T-helper 17 cell (primary cell): Measurements from ENCODE around the gene PISD. TPM values are rescaled to one million over a fixed set of nuclear protein-coding genes. Genes with fewer than 3 reads are reported as not detected.
"Not testable (repeated sequence)": the region's sequence is repeated elsewhere in the genome, so short reads cannot be mapped to it uniquely, and the experiment has no call there.

Source experiments
- ATAC-seq: fragments of 150-1000 bp; cut with Tn5 transposase; 2 replicates; pipeline ENCODE4 v1.10.0; 2021; ENCODE audit warnings: mild to moderate bottlenecking, moderate library complexity
- DNase-seq, 3 donors: peaks; one replicate each; pipeline versions ENCODE4 v3.0.0 to v3.0.0-alpha.2; 2020 to 2021
- H3K9me3 ChIP-seq: one replicate; pipeline ENCODE4 v1.7.0; 2013; ENCODE audit warnings: low read length, mild to moderate bottlenecking; ENCODE audit not compliant: control insufficient read depth, poor library complexity, severe bottlenecking
- H3K27ac Mint-ChIP-seq: one replicate; pipeline ENCODE4 v1.8.0; 2022; ENCODE audit warnings: mild to moderate bottlenecking, moderate library complexity, mixed read lengths
- H3K27me3 Mint-ChIP-seq: one replicate; pipeline ENCODE4 v1.8.0; 2022; ENCODE audit warnings: mixed read lengths
- H3K36me3 Mint-ChIP-seq: one replicate; pipeline ENCODE4 v1.8.0; 2022; ENCODE audit warnings: low read depth, mixed read lengths
- H3K4me1 Mint-ChIP-seq: one replicate; pipeline ENCODE4 v1.8.0; 2022; ENCODE audit warnings: mild to moderate bottlenecking, mixed read lengths
- H3K4me3 Mint-ChIP-seq: one replicate; pipeline ENCODE4 v1.8.0; 2022; ENCODE audit warnings: mild to moderate bottlenecking, moderate library complexity, mixed read lengths
- total RNA-seq, 4 donors: library from RNA in 2 of 4; stranded (reverse) in 2 of 4; gene quantifications; one replicate each; pipeline ENCODE4 v1.2.3 and lab custom pipeline; 2022 to 2026

Gene PISD
- total RNA-seq, 2 donors from 2014 or later, result 37.6 to 38.3 TPM

GRCh38 chr22:31676700-31677099 is 14.7 kb upstream of the PISD start:
- ATAC-seq (peak; percentile 100), DNase-seq (peak; percentile 84 to 90 (median 87))
- H3K4me1 Mint-ChIP-seq, result peaks cover 10% of the 10 kb centered on the region

GRCh38 chr22:31674219-31674618 is 12.2 kb upstream of the PISD start:
- H3K4me3 Mint-ChIP-seq, H3K27ac Mint-ChIP-seq, H3K4me1 Mint-ChIP-seq, H3K9me3 ChIP-seq, ATAC-seq, H3K27me3 Mint-ChIP-seq, H3K36me3 Mint-ChIP-seq, DNase-seq: not testable (repeated sequence)

More at GRCh38 chr22:31676700-31677099, 14.7 kb upstream of the PISD start:
- Mint-ChIP-seq H3K27me3 (no peaks in the 10 kb centered on the region), H3K4me3 (peak overlapping the region; percentile 97), H3K36me3 (no peaks in the 10 kb centered on the region), H3K27ac (peak overlapping the region; percentile 98)
- H3K9me3 ChIP-seq, result no peaks in the 10 kb centered on the region

GRCh38 chr22:31668849-31669248 is 6.8 kb upstream of the PISD start:
- not testable (repeated sequence) for H3K4me1 Mint-ChIP-seq, H3K4me3 Mint-ChIP-seq, H3K9me3 ChIP-seq, H3K27me3 Mint-ChIP-seq, H3K27ac Mint-ChIP-seq, ATAC-seq, H3K36me3 Mint-ChIP-seq, DNase-seq

GRCh38 chr22:31662668-31663037 is 638 bp upstream of the PISD start:
- no peaks in the 10 kb centered on the region for H3K9me3 ChIP-seq
- Mint-ChIP-seq H3K4me1 (peaks cover 30% of the 10 kb centered on the region), H3K4me3 (peak overlapping the region; percentile 100), H3K27me3 (no peaks in the 10 kb centered on the region), H3K27ac (peak overlapping the region; percentile 96), H3K36me3 (peaks cover 5% of the 10 kb centered on the region)
- DNase-seq (no peak), ATAC-seq (no peak)

- not testable (repeated sequence) for DNase-seq, H3K27me3 Mint-ChIP-seq, ATAC-seq, H3K9me3 ChIP-seq, H3K36me3 Mint-ChIP-seq
- Mint-ChIP-seq H3K27ac (peak overlapping the region; percentile 96), H3K4me1 (peaks cover 33% of the 10 kb centered on the region), H3K4me3 (peak overlapping the region; percentile 100)
Observed at GRCh38 chr22:31660860-31661341, 1.1 kb downstream of the PISD start.

- H3K27me3 Mint-ChIP-seq, result no peaks in the 10 kb centered on the region
- no peak overlapping the region for H3K4me3 Mint-ChIP-seq
Observed at GRCh38 chr22:31659246-31659645, 2.8 kb downstream of the PISD start.

GRCh38 chr22:31654408-31654807 is 7.6 kb downstream of the PISD start:
- H3K9me3 ChIP-seq, result no peaks in the 10 kb centered on the region
- H3K36me3 Mint-ChIP-seq, result peaks cover 9% of the 10 kb centered on the region
- no peak for ATAC-seq
- no peak for DNase-seq
- peak overlapping the region; percentile 92 for H3K27ac Mint-ChIP-seq
- peak overlapping the region; percentile 56 for H3K4me3 Mint-ChIP-seq
- H3K4me1 Mint-ChIP-seq, result peaks cover 26% of the 10 kb centered on the region
- no peaks in the 10 kb centered on the region for H3K27me3 Mint-ChIP-seq

More at GRCh38 chr22:31659246-31659645, 2.8 kb downstream of the PISD start:
- Mint-ChIP-seq H3K36me3 (peaks cover 6% of the 10 kb centered on the region), H3K27ac (no peak overlapping the region), H3K4me1 (peaks cover 32% of the 10 kb centered on the region)
- ATAC-seq (no peak), DNase-seq (no peak)
- H3K9me3 ChIP-seq, result no peaks in the 10 kb centered on the region

- peak overlapping the region; percentile 92 for H3K27ac Mint-ChIP-seq
- DNase-seq, result no peak
Observed at GRCh38 chr22:31653944-31654343, 8.1 kb downstream of the PISD start.

GRCh38 chr22:31652911-31653684 is 8.9 kb downstream of the PISD start:
- Mint-ChIP-seq H3K4me1 (peaks cover 23% of the 10 kb centered on the region), H3K36me3 (peaks cover 9% of the 10 kb centered on the region), H3K27ac (peak overlapping the region; percentile 92), H3K27me3 (no peaks in the 10 kb centered on the region), H3K4me3 (no peak overlapping the region)
- H3K9me3 ChIP-seq, result no peaks in the 10 kb centered on the region
- ATAC-seq, result no peak
- DNase-seq, result no peak

More at GRCh38 chr22:31653944-31654343, 8.1 kb downstream of the PISD start:
- peaks cover 9% of the 10 kb centered on the region for H3K36me3 Mint-ChIP-seq
- no peaks in the 10 kb centered on the region for H3K27me3 Mint-ChIP-seq
- no peaks in the 10 kb centered on the region for H3K9me3 ChIP-seq
- peak overlapping the region; percentile 56 for H3K4me3 Mint-ChIP-seq
- ATAC-seq, result no peak
- H3K4me1 Mint-ChIP-seq, result peaks cover 26% of the 10 kb centered on the region

GRCh38 chr22:31652088-31652487 is 9.9 kb downstream of the PISD start:
- no peaks in the 10 kb centered on the region for H3K9me3 ChIP-seq
- Mint-ChIP-seq H3K36me3 (peaks cover 6% of the 10 kb centered on the region), H3K4me1 (peaks cover 18% of the 10 kb centered on the region), H3K27me3 (no peaks in the 10 kb centered on the region), H3K27ac (peak overlapping the region; percentile 16), H3K4me3 (peak overlapping the region; percentile 59)
- no peak for DNase-seq
- no peak for ATAC-seq

GRCh38 chr22:31651664-31652063 is 10.4 kb downstream of the PISD start:
- Mint-ChIP-seq H3K27me3 (no peaks in the 10 kb centered on the region), H3K36me3 (peaks cover 6% of the 10 kb centered on the region), H3K4me3 (no peak overlapping the region), H3K27ac (peak overlapping the region; percentile 29), H3K4me1 (peaks cover 18% of the 10 kb centered on the region)
- ATAC-seq (no peak), DNase-seq (no peak)
- no peaks in the 10 kb centered on the region for H3K9me3 ChIP-seq

GRCh38 chr22:31650391-31650790 is 11.6 kb downstream of the PISD start:
- Mint-ChIP-seq H3K27ac (no peak overlapping the region), H3K4me1 (peaks cover 16% of the 10 kb centered on the region), H3K36me3 (peaks cover 6% of the 10 kb centered on the region), H3K4me3 (no peak overlapping the region), H3K27me3 (no peaks in the 10 kb centered on the region)
- DNase-seq (no peak), ATAC-seq (no peak)
- H3K9me3 ChIP-seq, result no peaks in the 10 kb centered on the region

GRCh38 chr22:31647523-31648320 is 14.3 kb downstream of the PISD start:
- DNase-seq (no peak), ATAC-seq (no peak)
- Mint-ChIP-seq H3K27me3 (no peaks in the 10 kb centered on the region), H3K27ac (no peak overlapping the region), H3K4me3 (no peak overlapping the region), H3K36me3 (no peaks in the 10 kb centered on the region), H3K4me1 (peaks cover 3% of the 10 kb centered on the region)
- no peaks in the 10 kb centered on the region for H3K9me3 ChIP-seq
